Suprapubic skin (tissue), 4 donors: Measurements from ENCODE around the gene ZNF747.

Experiments used
- CTCF ChIP-seq, 2 donors: fragments of 200-600 bp in 1 of 2; fragments of 450-650 bp in 1 of 2; sonication (generic) in 1 of 2; IDR thresholded peaks; one replicate each; pipeline ENCODE4 v1.5.1; 2016 to 2019; ENCODE audit warnings: antibody characterized with exemption in 2 of 2, mild to moderate bottlenecking in 1 of 2, moderate library complexity in 1 of 2
- EP300 ChIP-seq: sonication (generic); formaldehyde crosslinking; IDR thresholded peaks from one replicate; pipeline ENCODE4 v1.6.1; 2017; ENCODE audit warnings: antibody characterized with exemption
- POLR2A ChIP-seq, 2 donors: fragments of 450-650 bp; IDR thresholded peaks; one replicate each; pipeline ENCODE4 v1.6.1; 2017; ENCODE audit warnings: antibody characterized with exemption in 2 of 2, mild to moderate bottlenecking in 2 of 2, moderate library complexity in 2 of 2
- POLR2AphosphoS5 ChIP-seq, 3 donors: sonication (generic); formaldehyde crosslinking; IDR thresholded peaks; one replicate each; pipeline ENCODE4 v1.6.1; 2017; ENCODE audit warnings: antibody characterized with exemption in 3 of 3

GRCh38 chr16:30553393-30553899 lies 18.8 kb upstream of the ZNF747 start:
- no peak for TF ChIP-seq POLR2A (IDR thresholded peaks at IDR 0.05)
- no peak for TF ChIP-seq CTCF (IDR thresholded peaks at IDR 0.05)
- TF ChIP-seq POLR2AphosphoS5 (IDR thresholded peaks at IDR 0.05): no peak
- TF ChIP-seq EP300: no peak
